C4-2B (cell line): ENCODE results near the gene KCNQ1.

Experiments
- H3K27ac ChIP-seq: fragments of 450-650 bp; 2 replicates; pipeline ENCODE4 v1.5.1; 2017
- CTCF ChIP-seq: fragments of 450-650 bp; conservative IDR thresholded peaks from 2 replicates; pipeline ENCODE4 v1.5.1; 2017; ENCODE audit warnings: mild to moderate bottlenecking
- ZFX ChIP-seq: fragments of 450-650 bp; IDR thresholded peaks from 2 replicates; pipeline ENCODE4 v1.6.1; 2017

KCNQ1 gene

GRCh38 chr11:2867142-2867541 is 422.3 kb downstream of the KCNQ1 start:
- TF ChIP-seq CTCF = no peak
- no peak for TF ChIP-seq ZFX
- H3K27ac ChIP-seq = no peak overlapping the region

GRCh38 chr11:2867722-2868505 is 423.1 kb downstream of the KCNQ1 start:
- TF ChIP-seq ZFX (no peak), CTCF (no peak)
- no peak overlapping the region for H3K27ac ChIP-seq

- H3K27ac ChIP-seq = no peak overlapping the region
- no peak for TF ChIP-seq ZFX
- no peak for TF ChIP-seq CTCF
Observed at GRCh38 chr11:2868506-2869133, 423.8 kb downstream of the KCNQ1 start.

- H3K27ac ChIP-seq = no peak overlapping the region
- TF ChIP-seq ZFX = no peak
- no peak for TF ChIP-seq CTCF
Observed at GRCh38 chr11:2869134-2869526, 424.3 kb downstream of the KCNQ1 start.

GRCh38 chr11:2869561-2870427 is 425.0 kb downstream of the KCNQ1 start:
- H3K27ac ChIP-seq = no peak overlapping the region
- TF ChIP-seq ZFX (no peak), CTCF (no peak)

DNA sequence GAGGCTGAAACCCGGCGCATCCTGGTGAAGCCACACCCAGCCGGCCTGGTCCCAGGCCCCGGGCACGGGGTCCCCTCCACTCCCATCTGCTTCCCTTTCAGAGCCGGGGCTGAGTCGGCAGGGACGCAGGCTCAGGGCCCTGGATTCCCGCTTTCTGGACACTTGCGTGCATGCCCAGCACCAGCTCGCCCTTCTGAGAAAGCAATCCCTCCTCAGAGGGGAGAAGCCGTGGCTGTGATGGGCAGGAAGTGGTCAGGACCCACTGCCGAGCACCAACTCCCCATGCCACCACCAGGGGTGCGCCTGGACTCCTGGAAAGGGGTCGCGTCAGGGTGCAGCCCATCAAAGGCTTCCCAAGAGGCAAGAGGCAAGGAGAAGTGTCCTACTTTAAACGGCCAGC is 425.7 kb downstream of the KCNQ1 start:
- TF ChIP-seq ZFX = no peak
- no peak for TF ChIP-seq CTCF
- no peak overlapping the region for H3K27ac ChIP-seq
